Mesodermal cell (in vitro differentiated cells): ENCODE measurements around the gene ST6GALNAC4. TPM values are rescaled to one million over a fixed set of nuclear protein-coding genes. Genes with fewer than 3 reads are reported as not detected.

Source experiments
- H3K27ac ChIP-seq: 2 replicates; pipeline ENCODE4 v1.7.0; 2013; ENCODE audit warnings: mild to moderate bottlenecking, low read depth, low read length, moderate library complexity; ENCODE audit not compliant: severe bottlenecking
- H3K36me3 ChIP-seq: 2 replicates; pipeline ENCODE4 v1.7.1; 2013; ENCODE audit warnings: mild to moderate bottlenecking, low read length, moderate library complexity; ENCODE audit not compliant: control insufficient read depth, insufficient read depth
- H3K4me1 ChIP-seq: one replicate; pipeline ENCODE4 v1.7.1; 2013; ENCODE audit warnings: mild to moderate bottlenecking, low read length; ENCODE audit not compliant: insufficient read depth, control insufficient read depth, poor library complexity, severe bottlenecking
- H3K4me3 ChIP-seq: 2 replicates; pipeline ENCODE4 v1.7.0; 2013; ENCODE audit warnings: low read length, control low read depth, mild to moderate bottlenecking; ENCODE audit not compliant: insufficient read depth, poor library complexity, severe bottlenecking; ENCODE audit errors: extremely low read depth
- H3K9me3 ChIP-seq: 2 replicates; pipeline ENCODE4 v1.7.1; 2013; ENCODE audit warnings: mild to moderate bottlenecking, low read length, moderate library complexity; ENCODE audit not compliant: control insufficient read depth
- WGBS, 2 experiments: methylation state at CpG; one replicate each; pipeline ENCODE4 v1.1.5; 2013; ENCODE audit warnings: missing lambda C conversion rate in 2 of 2; ENCODE audit not compliant: insufficient coverage in 2 of 2; 5-methylcytosine and 5-hydroxymethylcytosine counted together
- polyA plus RNA-seq, 2 experiments: library from polyadenylated mRNA; stranded (reverse); fragments of 50-300 nt; gene quantifications; one replicate each; pipeline ENCODE4 v1.2.3, GENCODE V29; 2013

Gene ST6GALNAC4, protein sequence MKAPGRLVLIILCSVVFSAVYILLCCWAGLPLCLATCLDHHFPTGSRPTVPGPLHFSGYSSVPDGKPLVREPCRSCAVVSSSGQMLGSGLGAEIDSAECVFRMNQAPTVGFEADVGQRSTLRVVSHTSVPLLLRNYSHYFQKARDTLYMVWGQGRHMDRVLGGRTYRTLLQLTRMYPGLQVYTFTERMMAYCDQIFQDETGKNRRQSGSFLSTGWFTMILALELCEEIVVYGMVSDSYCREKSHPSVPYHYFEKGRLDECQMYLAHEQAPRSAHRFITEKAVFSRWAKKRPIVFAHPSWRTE
- 23.1 TPM for polyA plus RNA-seq (2013, experiment 1 of 2)
- polyA plus RNA-seq (2013, experiment 2 of 2), result 21.1 TPM

GRCh38 chr9:127916720-127917581, at the start of gene ST6GALNAC4:
Gene ST6GALNAC4 (minus strand): TSS chr9:127917041. CDS start chr9:127916419, 622 bp downstream.
- Histone ChIP-seq H3K4me1 (peaks cover 30% of the 10 kb centered on the region), H3K36me3 (no peaks in the 10 kb centered on the region), H3K27ac (no peak within 1 kb of the TSS), H3K9me3 (no peaks in the 10 kb centered on the region), H3K4me3 (peak within 1 kb of the TSS; percentile 46)
- 5 to 7% methylated on average over 47 to 59 of the region's 71 CpGs for WGBS, 2 experiments

DNA sequence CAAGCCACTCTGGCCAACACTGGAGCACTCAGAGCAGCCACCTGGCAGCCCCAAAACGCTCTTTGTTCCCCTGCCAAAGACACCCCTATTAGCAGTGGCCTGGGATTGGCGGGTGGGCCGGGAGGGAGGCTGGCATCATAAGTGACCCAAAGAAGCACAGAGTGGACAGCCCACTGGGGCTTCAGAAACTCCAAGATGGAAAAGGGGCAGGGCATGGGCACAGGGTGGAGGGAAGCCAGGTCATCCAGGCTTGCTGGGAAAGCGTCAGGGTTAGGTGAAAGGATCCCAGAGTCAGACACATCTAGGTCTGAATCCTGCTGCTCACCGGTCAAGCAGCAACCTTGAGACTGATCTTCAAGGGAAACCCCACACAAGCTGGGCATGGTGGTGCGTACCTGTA, 49.1 kb upstream of the ST6GALNAC4 start:
- peak overlapping the region; percentile 88 for H3K27ac ChIP-seq
- H3K4me3 ChIP-seq, result no peak overlapping the region
- 89 to 93% methylated on average over 6 of the region's 6 CpGs for WGBS, 2 experiments
- peaks cover 5% of the 10 kb centered on the region for H3K36me3 ChIP-seq
- no peaks in the 10 kb centered on the region for H3K9me3 ChIP-seq
- peaks cover 65% of the 10 kb centered on the region for H3K4me1 ChIP-seq

DNA sequence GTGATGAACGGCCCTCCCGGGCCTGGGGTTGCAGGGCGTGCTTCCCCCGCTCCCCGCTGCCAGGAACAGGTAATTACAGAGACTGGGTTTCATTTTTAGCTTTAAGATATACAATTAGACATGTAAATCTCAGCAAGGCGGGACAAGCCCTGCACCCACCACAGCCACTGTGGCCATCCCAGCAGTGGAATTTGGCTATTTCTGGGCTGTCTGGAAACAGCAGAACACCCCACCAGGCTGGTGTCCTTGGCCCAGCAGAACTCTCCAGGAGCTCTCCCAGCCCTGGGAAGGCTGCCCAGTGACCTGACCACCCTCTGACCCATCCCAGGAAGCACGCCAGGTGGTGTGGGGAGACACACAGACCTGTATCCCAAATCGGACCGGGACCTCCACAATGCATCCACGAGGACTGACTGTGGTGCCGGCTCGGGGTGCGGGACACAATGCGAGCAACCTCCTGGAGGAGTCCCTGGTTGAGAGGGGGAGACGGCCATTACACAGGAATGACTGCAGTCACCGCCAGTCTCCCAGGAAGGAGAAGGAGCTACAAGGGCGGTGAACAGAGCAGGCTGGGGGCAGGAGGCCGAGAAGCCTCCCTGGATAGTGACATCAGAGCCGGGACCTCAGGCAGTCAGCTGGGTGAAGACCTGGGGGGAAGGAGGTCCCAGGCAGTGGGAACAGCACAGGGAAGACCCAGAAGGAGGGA, 46.7 kb upstream of the ST6GALNAC4 start:
- WGBS, 2 experiments, result 91 to 95% methylated on average over 14 to 18 of the region's 19 CpGs
- no peaks in the 10 kb centered on the region for H3K9me3 ChIP-seq
- H3K4me3 ChIP-seq, result no peak overlapping the region
- peak overlapping the region; percentile 36 for H3K27ac ChIP-seq
- H3K36me3 ChIP-seq, result peaks cover 5% of the 10 kb centered on the region
- peaks cover 45% of the 10 kb centered on the region for H3K4me1 ChIP-seq

- Histone ChIP-seq H3K27ac (no peak overlapping the region), H3K4me1 (peaks cover 40% of the 10 kb centered on the region)
Measured at GRCh38 chr9:127963041-127963358, 46.2 kb upstream of the ST6GALNAC4 start.

DNA sequence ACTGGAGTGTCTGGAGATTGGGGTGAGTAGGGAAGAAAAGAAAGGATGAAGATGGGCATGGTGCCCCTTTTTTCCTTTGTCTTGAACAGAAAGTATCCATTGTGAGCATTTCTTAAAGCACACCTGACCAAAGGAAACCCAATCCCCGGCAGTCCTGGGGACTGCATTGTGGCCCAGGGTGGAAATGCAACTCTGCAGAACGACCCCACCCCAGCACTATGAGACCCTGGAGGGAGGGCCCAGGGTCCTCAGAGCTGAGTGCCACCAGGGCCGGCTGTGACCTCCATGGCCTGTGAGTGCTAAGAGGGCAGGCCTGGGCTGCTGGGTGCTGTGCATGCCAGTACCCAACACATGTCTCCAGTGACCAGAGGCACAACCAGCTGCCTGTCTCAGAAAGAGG, 45.4 kb upstream of the ST6GALNAC4 start:
- no peaks in the 10 kb centered on the region for H3K9me3 ChIP-seq
- WGBS, 2 experiments, result 56 to 61% methylated on average over 3 of the region's 3 CpGs
- H3K36me3 ChIP-seq, result peaks cover 5% of the 10 kb centered on the region
- no peak overlapping the region for H3K4me3 ChIP-seq
- H3K27ac ChIP-seq, result no peak overlapping the region
- peaks cover 39% of the 10 kb centered on the region for H3K4me1 ChIP-seq

More at GRCh38 chr9:127963041-127963358, 46.2 kb upstream of the ST6GALNAC4 start:
- Histone ChIP-seq H3K36me3 (peaks cover 5% of the 10 kb centered on the region), H3K9me3 (no peaks in the 10 kb centered on the region), H3K4me3 (no peak overlapping the region)
- 95 to 100% methylated on average over 1 to 2 of the region's 3 CpGs for WGBS, 2 experiments

- no peak overlapping the region for H3K4me3 ChIP-seq
- no peak overlapping the region for H3K27ac ChIP-seq
- WGBS, 2 experiments, result 93 to 95% methylated on average over 10 to 13 of the region's 13 CpGs
- peaks cover 36% of the 10 kb centered on the region for H3K4me1 ChIP-seq
- no peaks in the 10 kb centered on the region for H3K9me3 ChIP-seq
- H3K36me3 ChIP-seq, result peaks cover 5% of the 10 kb centered on the region
Measured at GRCh38 chr9:127961613-127962155, 44.8 kb upstream of the ST6GALNAC4 start.

DNA sequence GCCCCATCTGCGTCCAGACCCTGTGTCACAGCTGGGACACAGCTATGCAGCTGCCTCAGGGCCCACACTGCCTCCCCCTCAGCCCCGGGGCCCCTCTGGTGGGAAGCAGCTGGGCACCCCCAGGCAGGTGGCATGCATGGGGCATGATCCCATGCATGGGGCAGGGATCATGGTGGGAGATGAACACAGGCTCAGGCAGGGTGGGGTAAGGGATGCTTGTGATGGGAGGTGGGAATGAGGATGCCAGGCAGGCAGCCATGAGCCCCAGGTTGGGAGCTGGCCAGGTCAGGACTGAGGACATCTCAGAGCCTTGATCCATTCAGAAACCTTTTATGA, 44.3 kb upstream of the ST6GALNAC4 start:
- Histone ChIP-seq H3K4me1 (peaks cover 30% of the 10 kb centered on the region), H3K4me3 (no peak overlapping the region), H3K36me3 (peaks cover 5% of the 10 kb centered on the region), H3K9me3 (no peaks in the 10 kb centered on the region), H3K27ac (no peak overlapping the region)
- WGBS, 2 experiments, result 100% methylated on average over 1 of the region's 2 CpGs

- H3K4me1 ChIP-seq, result peaks cover 25% of the 10 kb centered on the region
- peaks cover 5% of the 10 kb centered on the region for H3K36me3 ChIP-seq
- H3K4me3 ChIP-seq, result no peak overlapping the region
- H3K9me3 ChIP-seq, result no peaks in the 10 kb centered on the region
- whole genome bisulfite sequencing, 2 experiments, result 85 to 96% methylated on average over 8 to 9 of the region's 11 CpGs
- H3K27ac ChIP-seq, result peak overlapping the region; percentile 29
Measured at GRCh38 chr9:127960410-127961154, 43.7 kb upstream of the ST6GALNAC4 start.

- Histone ChIP-seq H3K36me3 (peaks cover 5% of the 10 kb centered on the region), H3K9me3 (no peaks in the 10 kb centered on the region), H3K27ac (no peak overlapping the region), H3K4me1 (peaks cover 24% of the 10 kb centered on the region), H3K4me3 (no peak overlapping the region)
- 94 to 100% methylated on average over 2 of the region's 2 CpGs for WGBS, 2 experiments
Measured at GRCh38 chr9:127959841-127960409, 43.1 kb upstream of the ST6GALNAC4 start.

GRCh38 chr9:127959398-127959797, 42.6 kb upstream of the ST6GALNAC4 start:
- WGBS, 2 experiments, result 78 to 92% methylated on average over 2 to 4 of the region's 4 CpGs
- no peak overlapping the region for H3K27ac ChIP-seq
- H3K36me3 ChIP-seq, result peaks cover 5% of the 10 kb centered on the region
- no peak overlapping the region for H3K4me3 ChIP-seq
- H3K9me3 ChIP-seq, result no peaks in the 10 kb centered on the region
- peaks cover 23% of the 10 kb centered on the region for H3K4me1 ChIP-seq
